ENCODE measurements around the gene GMPR2. TPM values are rescaled to one million over a fixed set of nuclear protein-coding genes. Genes with fewer than 3 reads are reported as not detected.

GMPR2 gene
- total RNA-seq, 1 donor from 2014 or later, result 66.6 TPM

DNA sequence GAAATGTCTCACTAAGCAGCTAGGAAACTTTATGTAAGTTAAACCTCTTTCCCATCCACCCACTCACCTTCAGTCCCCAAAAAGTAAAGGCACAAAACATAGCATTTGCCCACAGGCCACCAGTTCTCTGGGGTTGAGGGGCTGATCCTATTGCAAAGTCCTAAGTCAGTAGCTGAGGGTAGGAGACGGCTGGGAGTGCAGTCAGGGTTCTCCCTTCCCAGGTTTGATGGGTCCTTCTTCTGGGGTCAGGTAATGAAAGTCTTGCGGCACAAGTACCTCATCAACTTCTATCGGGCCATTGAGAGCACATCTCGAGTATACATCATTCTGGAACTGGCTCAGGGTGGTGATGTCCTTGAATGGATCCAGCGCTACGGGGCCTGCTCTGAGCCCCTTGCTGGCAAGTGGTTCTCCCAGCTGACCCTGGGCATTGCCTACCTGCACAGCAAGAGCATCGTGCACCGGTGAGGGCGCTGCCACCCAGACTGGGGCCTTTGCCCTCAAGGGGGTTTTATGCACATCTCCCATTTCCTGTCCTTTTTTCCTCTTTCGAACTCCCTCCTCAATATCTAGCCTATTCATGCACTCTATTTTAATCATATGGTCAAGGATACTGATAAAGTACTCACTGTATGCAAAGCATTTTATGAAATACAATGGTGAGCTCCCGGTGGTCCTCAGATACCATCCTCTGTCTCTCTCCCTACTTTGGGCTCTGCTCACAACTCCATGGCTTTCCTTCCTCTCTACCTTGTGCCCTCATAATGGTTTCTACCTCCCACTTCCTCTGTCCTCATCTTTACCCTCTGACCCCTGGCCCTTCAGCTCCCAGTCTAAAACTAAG is 26.2 kb upstream of the GMPR2 start:
- Mint-ChIP-seq H3K4me1 (ENCODE audit: unreplicated experiment) (peaks cover 2% of the 10 kb centered on the region), H3K27me3 (no peaks in the 10 kb centered on the region), H3K27ac (no peak overlapping the region), H3K9me3 (no peaks in the 10 kb centered on the region), H3K36me3 (peaks cover 54% of the 10 kb centered on the region), H3K4me3 (no peak overlapping the region)
- no peak for DNase-seq (ENCODE audit: extremely low spot score, unreplicated experiment)
- TF ChIP-seq, protein P1, sequence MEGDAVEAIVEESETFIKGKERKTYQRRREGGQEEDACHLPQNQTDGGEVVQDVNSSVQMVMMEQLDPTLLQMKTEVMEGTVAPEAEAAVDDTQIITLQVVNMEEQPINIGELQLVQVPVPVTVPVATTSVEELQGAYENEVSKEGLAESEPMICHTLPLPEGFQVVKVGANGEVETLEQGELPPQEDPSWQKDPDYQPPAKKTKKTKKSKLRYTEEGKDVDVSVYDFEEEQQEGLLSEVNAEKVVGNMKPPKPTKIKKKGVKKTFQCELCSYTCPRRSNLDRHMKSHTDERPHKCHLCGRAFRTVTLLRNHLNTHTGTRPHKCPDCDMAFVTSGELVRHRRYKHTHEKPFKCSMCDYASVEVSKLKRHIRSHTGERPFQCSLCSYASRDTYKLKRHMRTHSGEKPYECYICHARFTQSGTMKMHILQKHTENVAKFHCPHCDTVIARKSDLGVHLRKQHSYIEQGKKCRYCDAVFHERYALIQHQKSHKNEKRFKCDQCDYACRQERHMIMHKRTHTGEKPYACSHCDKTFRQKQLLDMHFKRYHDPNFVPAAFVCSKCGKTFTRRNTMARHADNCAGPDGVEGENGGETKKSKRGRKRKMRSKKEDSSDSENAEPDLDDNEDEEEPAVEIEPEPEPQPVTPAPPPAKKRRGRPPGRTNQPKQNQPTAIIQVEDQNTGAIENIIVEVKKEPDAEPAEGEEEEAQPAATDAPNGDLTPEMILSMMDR (conservative IDR thresholded peaks at IDR 0.05), result no peak

DNA sequence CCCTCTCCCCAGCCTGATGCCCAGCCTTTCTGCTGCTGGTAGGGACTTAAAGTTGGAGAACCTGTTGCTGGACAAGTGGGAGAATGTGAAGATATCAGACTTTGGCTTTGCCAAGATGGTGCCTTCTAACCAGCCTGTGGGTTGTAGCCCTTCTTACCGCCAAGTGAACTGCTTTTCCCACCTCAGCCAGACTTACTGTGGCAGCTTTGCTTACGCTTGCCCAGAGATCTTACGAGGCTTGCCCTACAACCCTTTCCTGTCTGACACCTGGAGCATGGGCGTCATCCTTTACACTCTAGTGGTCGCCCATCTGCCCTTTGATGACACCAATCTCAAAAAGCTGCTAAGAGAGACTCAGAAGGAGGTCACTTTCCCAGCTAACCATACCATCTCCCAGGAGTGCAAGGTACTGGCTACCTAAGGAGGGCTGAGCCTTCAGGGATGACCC is 25.6 kb upstream of the GMPR2 start:
- Mint-ChIP-seq H3K4me1 (ENCODE audit: unreplicated experiment) (peaks cover 5% of the 10 kb centered on the region), H3K27ac (no peak overlapping the region), H3K4me3 (no peak overlapping the region), H3K36me3 (peaks cover 49% of the 10 kb centered on the region), H3K9me3 (no peaks in the 10 kb centered on the region), H3K27me3 (no peaks in the 10 kb centered on the region)
- no peak for DNase-seq (ENCODE audit: extremely low spot score, unreplicated experiment)
- TF ChIP-seq, protein P1 (conservative IDR thresholded peaks at IDR 0.05), result no peak

DNA sequence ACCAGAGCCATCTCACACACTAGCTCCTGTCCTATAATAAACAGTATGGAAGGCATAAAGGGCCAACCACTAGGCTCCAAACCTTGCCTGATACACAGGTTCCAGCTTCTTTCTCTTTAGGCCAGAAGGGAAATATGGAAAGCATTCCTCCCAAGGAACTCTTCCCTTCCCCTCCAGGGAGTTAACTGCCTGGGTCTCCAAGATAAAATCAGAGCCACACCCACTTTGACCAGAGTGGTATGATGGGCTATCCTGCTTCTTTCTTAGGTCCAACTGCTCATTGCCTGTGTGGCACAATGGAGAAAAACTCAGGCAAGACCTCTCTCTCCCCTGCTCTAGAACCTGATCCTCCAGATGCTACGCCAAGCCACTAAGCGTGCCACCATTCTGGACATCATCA is 25.1 kb upstream of the GMPR2 start:
- H3K9me3 Mint-ChIP-seq, result no peaks in the 10 kb centered on the region
- H3K27me3 Mint-ChIP-seq, result no peaks in the 10 kb centered on the region
- TF ChIP-seq, protein P1 (conservative IDR thresholded peaks at IDR 0.05), result no peak
- peaks cover 5% of the 10 kb centered on the region for H3K4me1 Mint-ChIP-seq (ENCODE audit: unreplicated experiment)
- DNase-seq (ENCODE audit: extremely low spot score, unreplicated experiment), result no peak
- no peak overlapping the region for H3K4me3 Mint-ChIP-seq
- peaks cover 44% of the 10 kb centered on the region for H3K36me3 Mint-ChIP-seq
- no peak overlapping the region for H3K27ac Mint-ChIP-seq

DNA sequence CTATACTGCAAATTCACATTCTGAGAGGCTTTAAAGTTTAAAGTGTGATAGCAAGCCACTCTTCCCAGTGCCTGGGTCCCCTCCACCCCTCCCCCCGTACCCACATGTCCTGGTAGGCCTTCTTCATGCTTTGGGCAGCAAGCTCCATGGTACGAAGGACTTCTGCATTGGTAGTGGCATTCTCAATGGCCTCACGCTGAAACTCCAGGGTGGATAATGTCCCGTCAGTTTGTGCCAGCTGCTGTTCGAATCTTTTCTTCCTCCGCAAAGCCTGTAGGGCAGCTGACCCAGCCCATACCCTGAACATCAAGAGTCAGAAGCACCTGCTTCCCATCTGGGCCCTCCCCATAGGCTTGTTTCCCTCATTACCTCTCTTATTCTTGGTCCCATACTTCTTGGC is 21.4 kb upstream of the GMPR2 start:
- TF ChIP-seq, protein P1 (conservative IDR thresholded peaks at IDR 0.05), result no peak
- no peak overlapping the region for H3K27ac Mint-ChIP-seq
- no peaks in the 10 kb centered on the region for H3K9me3 Mint-ChIP-seq
- peak overlapping the region; percentile 97 for H3K4me3 Mint-ChIP-seq
- peaks cover 26% of the 10 kb centered on the region for H3K4me1 Mint-ChIP-seq (ENCODE audit: unreplicated experiment)
- no peak for DNase-seq (ENCODE audit: extremely low spot score, unreplicated experiment)
- H3K36me3 Mint-ChIP-seq, result peaks cover 30% of the 10 kb centered on the region
- H3K27me3 Mint-ChIP-seq, result no peaks in the 10 kb centered on the region

DNA sequence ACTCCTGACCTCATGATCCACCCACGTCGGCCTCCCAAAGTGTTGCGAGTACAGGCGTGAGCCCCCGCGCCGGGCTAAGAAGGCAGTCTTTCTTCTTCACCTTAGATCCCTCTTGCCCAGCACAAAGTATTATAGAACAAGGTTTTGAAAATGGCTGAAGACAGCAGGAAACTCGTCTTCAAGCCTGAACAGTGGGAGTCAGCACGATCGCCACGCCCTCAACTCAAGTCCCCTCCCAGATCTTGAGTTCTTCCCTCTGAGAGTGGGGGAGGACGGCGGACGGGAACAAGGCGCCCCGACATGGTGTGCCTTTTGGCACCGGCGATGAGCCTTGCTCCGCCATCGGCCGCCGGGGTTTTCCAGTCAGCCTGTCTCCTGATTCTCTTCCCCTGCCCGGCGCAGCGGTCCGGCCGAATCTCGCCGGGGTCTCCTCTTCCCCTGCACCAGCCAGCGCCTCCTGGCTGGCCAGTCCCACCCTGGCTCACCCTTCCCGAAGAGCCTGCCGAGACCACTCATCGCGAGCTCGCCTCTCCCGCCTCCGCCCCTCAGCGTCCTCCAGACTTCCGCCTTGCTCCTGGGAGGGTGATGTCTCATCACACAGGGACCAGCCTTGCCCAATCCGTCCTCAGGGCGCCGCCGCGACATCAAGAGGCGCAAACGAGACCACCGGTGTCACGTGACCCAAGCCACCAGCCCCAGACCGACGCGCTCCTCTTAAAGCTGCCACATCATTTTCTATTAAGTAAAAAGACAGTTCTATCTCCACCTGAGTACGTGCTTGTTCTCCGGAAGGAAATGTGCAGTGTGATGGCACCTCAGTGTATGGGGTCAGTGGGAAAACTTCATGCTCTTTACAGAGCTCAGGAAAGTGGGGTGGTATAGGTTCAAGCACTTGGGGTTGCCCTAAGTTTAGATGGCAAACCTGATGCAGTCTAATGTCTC is 19.5 kb upstream of the GMPR2 start, which contains the start of gene CHMP4A:
Gene CHMP4A (minus strand): TSS at position 565 of the 942 bp plus-strand sequence. CDS start 49 bp downstream, at position 516.
- Mint-ChIP-seq H3K36me3 (peaks cover 20% of the 10 kb centered on the region), H3K27me3 (no peaks in the 10 kb centered on the region), H3K9me3 (no peaks in the 10 kb centered on the region), H3K27ac (peak within 1 kb of the TSS; percentile 99), H3K4me1 (ENCODE audit: unreplicated experiment) (peaks cover 27% of the 10 kb centered on the region), H3K4me3 (peak within 1 kb of the TSS; percentile 97)
- TF ChIP-seq, protein P1 (conservative IDR thresholded peaks at IDR 0.05), result no peak
- DNase-seq (ENCODE audit: extremely low spot score, unreplicated experiment), result peak; percentile 94

Measured in type B pancreatic cell (in vitro differentiated cells).